A549 treated with CpdA at 1 μM for 4 hours (cell line): ENCODE results near the gene GTF2F1. TPM values are rescaled to one million over a fixed set of nuclear protein-coding genes. Genes with fewer than 3 reads are reported as not detected.

Experiments
- total RNA-seq: library from RNA; stranded (reverse); fragments of 200-300 nt; extraction: Qiagen RNA extraction; gene quantifications from 5 replicates; pipeline ENCODE4 v1.2.3, GENCODE V29; 2022; ENCODE audit warnings: low read depth

Gene GTF2F1
- total RNA-seq = 56.8 to 65.9 TPM (median 61.0 TPM) in 5 replicates

GRCh38 chr19:6393074-6393982 is at the start of gene GTF2F1:
GTF2F1 (minus strand) TSS chr19:6393164; CDS start chr19:6392995, 169 bp downstream.

GRCh38 chr19:6433663-6434062 is 40.7 kb upstream of the GTF2F1 start, which contains the start of gene SLC25A41:
SLC25A41 (minus strand) TSS chr19:6433763; CDS start chr19:6433693, 70 bp downstream.

GRCh38 chr19:6424195-6424938 is 31.4 kb upstream of the GTF2F1 start, which contains the start of gene KHSRP:
KHSRP (minus strand) TSS chr19:6424811; CDS start chr19:6424701, 110 bp downstream.

GRCh38 chr19:6375411-6376010 is 17.5 kb downstream of the GTF2F1 start, which contains the start of gene PSPN:
PSPN (minus strand) TSS chr19:6375933; CDS start chr19:6375849, 84 bp downstream.

GRCh38 chr19:6372594-6373095 is 20.3 kb downstream of the GTF2F1 start, which contains the start of gene ALKBH7:
ALKBH7 (plus strand) TSS chr19:6372794; CDS start chr19:6372821, 27 bp downstream.

GRCh38 chr19:6333439-6333838 is 59.5 kb downstream of the GTF2F1 start, which contains the start of gene ACER1:
ACER1 (minus strand) TSS chr19:6333612; CDS start chr19:6333551, 61 bp downstream.

Other genes with a start within 250 kb of the GTF2F1 start
- 17.5 to 22.7 TPM (median 21.5 TPM) in 5 replicates for gene MLLT1, start 113.2 kb downstream of the GTF2F1 start, total RNA-seq
- gene ACER1, start 59.6 kb downstream of the GTF2F1 start, total RNA-seq = not detected in 5 replicates
- 48.7 to 70.1 TPM (median 69.6 TPM) in 5 replicates for gene CLPP, start 31.6 kb downstream of the GTF2F1 start, total RNA-seq
- gene ALKBH7, start 20.4 kb downstream of the GTF2F1 start, total RNA-seq = 15.3 to 39.4 TPM (median 38.1 TPM) in 5 replicates
- 0.80 to 1.2 TPM (median 0.86 TPM) in 5 replicates for gene PSPN, start 17.2 kb downstream of the GTF2F1 start, total RNA-seq
- gene KHSRP, start 31.6 kb upstream of the GTF2F1 start, total RNA-seq = 202 to 221 TPM (median 211 TPM) in 5 replicates
- 0.11 to 0.17 TPM (median 0.16 TPM) in 4 of 5 replicates, not detected in the other for gene SLC25A41, start 40.6 kb upstream of the GTF2F1 start, total RNA-seq
- gene SLC25A23, start 66.6 kb upstream of the GTF2F1 start, total RNA-seq = 16.8 to 20.1 TPM (median 19.6 TPM) in 5 replicates
- gene CRB3, start 71.1 kb upstream of the GTF2F1 start, total RNA-seq = 4.1 to 5.0 TPM (median 4.5 TPM) in 5 replicates
- 0.19 to 0.30 TPM (median 0.27 TPM) in 5 replicates for gene DENND1C, start 88.6 kb upstream of the GTF2F1 start, total RNA-seq
- gene TUBB4A, start 109.1 kb upstream of the GTF2F1 start, total RNA-seq = 5.0 to 6.5 TPM (median 6.4 TPM) in 5 replicates
- 4.1 to 9.2 TPM (median 7.2 TPM) in 5 replicates for gene TNFSF9, start 137.9 kb upstream of the GTF2F1 start, total RNA-seq
- 14.3 to 26.7 TPM (median 23.4 TPM) in 5 replicates for gene CD70, start 198.0 kb upstream of the GTF2F1 start, total RNA-seq